ENCODE results near the gene ATG16L2. TPM values are rescaled to one million over a fixed set of nuclear protein-coding genes. Genes with fewer than 3 reads are reported as not detected.

ATG16L2 gene
- polyA plus RNA-seq, 1 experiment, result 10.1 TPM

- TF ChIP-seq CTCF (IDR thresholded peaks at IDR 0.05; ENCODE audit: insufficient read depth, low read depth, low read length), result no peak
- no peak for DNase-seq (ENCODE audit: low read depth)
- ChIA-PET POLR2A (no interaction called here), CTCF (interaction anchor here (1.1 to 3.1 kb wide), 5 partner anchors 10 to 394 kb away, joined by 3 to 27 read pairs (median 5); partner anchors contain the start of gene STARD10)
- H3K4me3 ChIP-seq (ENCODE audit: low read depth, low read length), result no peak overlapping the region
- H3K27me3 ChIP-seq (ENCODE audit: control insufficient read depth, insufficient read depth, low read length), result 0 out of 2 replicates have a peak, but pooled peaks cover 1% of the 10 kb centered on the region
- no peaks in the 10 kb centered on the region; the same call in 1 of the 2 replicates for H3K36me3 ChIP-seq (ENCODE audit: control insufficient read depth, insufficient read depth, low read length)
These were observed 30.9 kb upstream of the ATG16L2 start for GRCh38 chr11:72783144-72783905.

GRCh38 chr11:72784662-72785061, 29.5 kb upstream of the ATG16L2 start:
- no peak for TF ChIP-seq CTCF (IDR thresholded peaks at IDR 0.05; ENCODE audit: insufficient read depth, low read depth, low read length)
- CTCF ChIA-PET, result no interaction called here
- no peaks in the 10 kb centered on the region for H3K36me3 ChIP-seq (ENCODE audit: control insufficient read depth, insufficient read depth, low read length)
- POLR2A ChIA-PET, result no interaction called here
- no peak overlapping the region for H3K4me3 ChIP-seq (ENCODE audit: low read depth, low read length)
- 0 out of 2 replicates have a peak, but pooled peaks cover 1% of the 10 kb centered on the region for H3K27me3 ChIP-seq (ENCODE audit: control insufficient read depth, insufficient read depth, low read length)
- DNase-seq (ENCODE audit: low read depth), result no peak

GRCh38 chr11:72786305-72787215, 27.7 kb upstream of the ATG16L2 start:
- Histone ChIP-seq H3K4me3 (ENCODE audit: low read depth, low read length) (no peak overlapping the region), H3K27me3 (ENCODE audit: control insufficient read depth, insufficient read depth, low read length) (no peaks in the 10 kb centered on the region), H3K36me3 (ENCODE audit: control insufficient read depth, insufficient read depth, low read length) (no peaks in the 10 kb centered on the region)
- TF ChIP-seq CTCF (IDR thresholded peaks at IDR 0.05; ENCODE audit: insufficient read depth, low read depth, low read length), result no peak
- ChIA-PET CTCF (interaction anchor here (0.6 to 1.9 kb wide), 3 partner anchors 14 to 61 kb away, joined by 3 to 6 read pairs (median 3); no protein-coding TSS in a partner anchor), POLR2A (no interaction called here)
- DNase-seq (ENCODE audit: low read depth), result no peak

GRCh38 chr11:72787216-72788104, 26.8 kb upstream of the ATG16L2 start:
- no peak overlapping the region for H3K4me3 ChIP-seq (ENCODE audit: low read depth, low read length)
- H3K36me3 ChIP-seq (ENCODE audit: control insufficient read depth, insufficient read depth, low read length), result no peaks in the 10 kb centered on the region
- no peak for TF ChIP-seq CTCF (IDR thresholded peaks at IDR 0.05; ENCODE audit: insufficient read depth, low read depth, low read length)
- POLR2A ChIA-PET, result no interaction called here
- CTCF ChIA-PET, result interaction anchor here (0.6 to 1.9 kb wide), 4 partner anchors 13 to 670 kb away, joined by 3 to 6 read pairs (median 3); no protein-coding TSS in a partner anchor
- DNase-seq (ENCODE audit: low read depth), result no peak
- no peaks in the 10 kb centered on the region for H3K27me3 ChIP-seq (ENCODE audit: control insufficient read depth, insufficient read depth, low read length)
